ENCODE data around the gene GPR180. TPM values are rescaled to one million over a fixed set of nuclear protein-coding genes. Genes with fewer than 3 reads are reported as not detected.

The GPR180 gene
- total RNA-seq, 4 donors from 2014 or later = 5.3 to 33.4 (median 12.9) TPM

DNA sequence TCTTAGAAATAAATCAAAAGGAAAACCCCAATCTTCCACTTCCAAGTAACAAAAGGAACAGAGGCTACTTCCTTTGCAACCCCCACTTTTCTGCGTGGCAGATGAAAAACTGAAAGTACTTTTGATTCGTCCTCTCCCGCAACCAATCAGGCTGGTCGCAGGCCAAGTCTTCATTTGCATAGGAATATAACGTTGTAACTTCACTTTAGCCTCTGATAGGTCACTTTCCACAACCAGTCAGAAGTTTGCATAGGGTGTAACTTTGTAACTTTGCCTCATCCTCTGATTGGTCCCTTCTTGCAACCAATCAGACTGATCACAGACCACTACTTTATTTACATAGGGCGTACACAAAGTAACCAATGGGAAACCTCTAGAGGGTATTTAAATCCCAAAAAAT, 42.9 kb upstream of the GPR180 start:
- ATAC-seq (ENCODE audit: low FRiP score) = no peak
- DNase-seq (ENCODE audit: low spot score) = no peak
- TF ChIP-seq, protein P1, sequence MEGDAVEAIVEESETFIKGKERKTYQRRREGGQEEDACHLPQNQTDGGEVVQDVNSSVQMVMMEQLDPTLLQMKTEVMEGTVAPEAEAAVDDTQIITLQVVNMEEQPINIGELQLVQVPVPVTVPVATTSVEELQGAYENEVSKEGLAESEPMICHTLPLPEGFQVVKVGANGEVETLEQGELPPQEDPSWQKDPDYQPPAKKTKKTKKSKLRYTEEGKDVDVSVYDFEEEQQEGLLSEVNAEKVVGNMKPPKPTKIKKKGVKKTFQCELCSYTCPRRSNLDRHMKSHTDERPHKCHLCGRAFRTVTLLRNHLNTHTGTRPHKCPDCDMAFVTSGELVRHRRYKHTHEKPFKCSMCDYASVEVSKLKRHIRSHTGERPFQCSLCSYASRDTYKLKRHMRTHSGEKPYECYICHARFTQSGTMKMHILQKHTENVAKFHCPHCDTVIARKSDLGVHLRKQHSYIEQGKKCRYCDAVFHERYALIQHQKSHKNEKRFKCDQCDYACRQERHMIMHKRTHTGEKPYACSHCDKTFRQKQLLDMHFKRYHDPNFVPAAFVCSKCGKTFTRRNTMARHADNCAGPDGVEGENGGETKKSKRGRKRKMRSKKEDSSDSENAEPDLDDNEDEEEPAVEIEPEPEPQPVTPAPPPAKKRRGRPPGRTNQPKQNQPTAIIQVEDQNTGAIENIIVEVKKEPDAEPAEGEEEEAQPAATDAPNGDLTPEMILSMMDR (IDR thresholded peaks at IDR 0.05) = no peak

- DNase-seq (ENCODE audit: low spot score) (no peak), ATAC-seq (ENCODE audit: low FRiP score) (no peak)
- TF ChIP-seq, protein P1 (IDR thresholded peaks at IDR 0.05) = no peak
Measured at GRCh38 chr13:94559222-94559795, 42.3 kb upstream of the GPR180 start.

DNA sequence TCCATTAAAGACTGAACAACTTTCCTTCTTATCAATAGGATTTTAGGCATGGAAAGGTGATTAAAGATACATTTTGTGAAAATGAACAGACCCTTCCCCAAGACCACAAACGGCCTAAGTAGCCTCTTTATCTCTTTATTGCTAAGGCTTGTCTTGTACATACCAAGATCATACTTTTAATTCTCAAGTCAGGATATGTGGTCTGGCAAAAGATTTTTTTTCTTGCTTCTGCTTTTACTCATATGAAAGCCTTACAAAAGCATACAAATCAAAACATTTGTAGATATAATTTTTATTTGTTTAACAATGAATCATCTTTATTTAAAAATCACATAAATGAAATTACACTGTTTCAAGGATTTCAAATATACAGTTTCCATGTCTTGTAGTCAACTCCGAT, 41.5 kb upstream of the GPR180 start:
- TF ChIP-seq, protein P1 (IDR thresholded peaks at IDR 0.05) = no peak
- ATAC-seq (ENCODE audit: low FRiP score) = no peak
- no peak for DNase-seq (ENCODE audit: low spot score)

- ATAC-seq (ENCODE audit: low FRiP score) = no peak
- TF ChIP-seq, protein P1 (IDR thresholded peaks at IDR 0.05) = no peak
- DNase-seq (ENCODE audit: low spot score) = no peak
Measured at GRCh38 chr13:94561126-94561525, 40.5 kb upstream of the GPR180 start.

DNA sequence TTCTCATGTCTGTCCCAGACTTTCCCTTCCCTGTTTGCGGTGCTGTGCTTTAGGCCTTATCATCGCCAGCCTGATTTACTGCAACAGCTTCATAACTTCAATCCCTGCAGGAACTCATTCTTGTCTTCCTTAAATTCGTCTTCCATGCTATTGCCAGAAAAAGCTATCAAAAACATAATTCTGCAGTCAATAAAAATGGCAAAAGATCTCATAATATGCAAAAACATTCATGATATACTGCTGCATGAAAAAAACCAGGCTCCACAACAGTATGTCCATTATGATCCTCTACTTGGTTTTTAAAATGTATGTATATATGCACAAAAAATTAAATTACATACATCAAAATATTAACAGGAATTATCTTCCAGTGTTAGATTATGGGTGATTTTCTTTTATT, 34.1 kb upstream of the GPR180 start:
- ATAC-seq (ENCODE audit: low FRiP score) = no peak
- TF ChIP-seq, protein P1 (IDR thresholded peaks at IDR 0.05) = no peak
- DNase-seq (ENCODE audit: low spot score) = no peak

DNA sequence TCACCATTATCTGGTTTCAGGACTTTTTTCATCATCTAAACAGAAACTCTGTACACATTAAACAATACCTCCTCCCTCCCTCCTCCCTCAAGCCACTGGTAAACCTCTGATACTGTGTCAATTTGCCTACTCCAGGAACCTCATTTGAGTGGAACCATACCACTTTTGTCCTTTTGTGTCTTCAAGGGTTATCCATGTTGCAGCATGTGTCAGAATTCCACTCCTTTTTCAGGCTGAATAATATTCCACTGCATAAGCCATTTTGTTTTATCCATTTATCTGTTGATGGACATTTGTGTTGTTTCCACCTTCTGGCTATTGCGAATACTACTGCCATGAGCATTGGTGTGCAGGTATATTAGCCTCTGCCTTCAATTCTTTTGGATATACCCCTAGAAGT, 33.2 kb upstream of the GPR180 start:
- DNase-seq (ENCODE audit: low spot score) (no peak), ATAC-seq (ENCODE audit: low FRiP score) (no peak)
- TF ChIP-seq, protein P1 (IDR thresholded peaks at IDR 0.05) = no peak

DNA sequence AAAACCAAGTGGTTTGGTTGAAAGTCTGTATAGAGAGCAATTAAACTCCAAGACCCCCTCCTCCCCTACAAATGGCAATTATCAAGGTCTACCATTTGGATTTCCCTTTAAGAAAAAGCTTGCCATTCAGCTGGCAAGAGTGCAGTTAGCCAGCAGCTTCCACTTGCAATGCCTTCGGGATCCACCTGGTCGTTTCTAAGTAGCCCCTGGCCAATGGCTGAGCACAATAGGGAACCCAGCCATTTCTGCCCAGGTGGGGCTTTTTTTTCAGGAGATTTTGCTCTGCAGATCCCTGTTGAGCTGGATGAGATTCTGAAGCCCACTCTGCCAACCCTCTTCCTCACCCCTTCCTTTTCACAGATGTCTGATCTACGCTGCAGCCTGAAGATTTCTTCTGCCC, 32.0 kb upstream of the GPR180 start:
- TF ChIP-seq, protein P1 (IDR thresholded peaks at IDR 0.05) = no peak
- DNase-seq (ENCODE audit: low spot score) (no peak), ATAC-seq (ENCODE audit: low FRiP score) (no peak)

All from omental fat pad (tissue), 4 donors.